ENCODE data around the gene TBC1D10A. TPM values are rescaled to one million over a fixed set of nuclear protein-coding genes. Genes with fewer than 3 reads are reported as not detected.

The TBC1D10A gene
- total RNA-seq, 2 donors from 2014 or later: 12.1 to 13.7 TPM

DNA sequence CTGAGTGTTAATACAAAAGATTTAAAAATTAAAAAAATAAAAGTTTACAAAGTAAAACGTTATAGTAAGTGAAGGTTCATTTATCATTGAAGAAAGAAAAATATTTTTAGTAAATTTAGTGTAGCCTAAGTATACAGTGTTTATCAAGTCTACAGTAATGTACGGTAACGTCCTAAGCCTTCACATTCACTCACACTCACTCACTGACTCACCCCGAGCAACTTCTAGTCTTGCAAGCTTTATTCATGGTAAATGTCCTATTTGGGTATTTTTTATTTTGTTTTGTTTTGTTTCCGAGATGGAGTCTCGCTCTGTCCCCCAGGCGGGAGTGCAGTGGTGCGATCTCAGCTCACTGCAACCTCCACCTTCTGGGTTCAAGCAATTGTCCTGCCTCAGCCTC is 46.2 kb downstream of the TBC1D10A start:
- H3K27me3 Mint-ChIP-seq (ENCODE audit: insufficient read depth): no peaks in the 10 kb centered on the region
- no peak overlapping the region for H3K27ac Mint-ChIP-seq
- Histone ChIP-seq H3K9ac (ENCODE audit: extremely low read depth, low read length, poor library complexity, severe bottlenecking) (no peak overlapping the region), H3K36me3 (ENCODE audit: control insufficient read depth, insufficient read depth, low read length) (no peaks in the 10 kb centered on the region), H3K4me1 (ENCODE audit: control insufficient read depth, insufficient read depth, low read length) (no peaks in the 10 kb centered on the region), H3K27ac (ENCODE audit: low read depth, low read length) (no peak overlapping the region), H3K4me3 (ENCODE audit: low read length) (no peak overlapping the region), H3K27me3 (ENCODE audit: control insufficient read depth, insufficient read depth, low read length, poor library complexity, severe bottlenecking) (no peaks in the 10 kb centered on the region), H3K9me3 (ENCODE audit: control insufficient read depth, low read length) (no peaks in the 10 kb centered on the region)
- peaks cover 4% of the 10 kb centered on the region for H3K4me1 Mint-ChIP-seq
- no peaks in the 10 kb centered on the region for H3K9me3 Mint-ChIP-seq
- no peaks in the 10 kb centered on the region for H3K36me3 Mint-ChIP-seq (ENCODE audit: low read depth)
- TF ChIP-seq, protein P1, sequence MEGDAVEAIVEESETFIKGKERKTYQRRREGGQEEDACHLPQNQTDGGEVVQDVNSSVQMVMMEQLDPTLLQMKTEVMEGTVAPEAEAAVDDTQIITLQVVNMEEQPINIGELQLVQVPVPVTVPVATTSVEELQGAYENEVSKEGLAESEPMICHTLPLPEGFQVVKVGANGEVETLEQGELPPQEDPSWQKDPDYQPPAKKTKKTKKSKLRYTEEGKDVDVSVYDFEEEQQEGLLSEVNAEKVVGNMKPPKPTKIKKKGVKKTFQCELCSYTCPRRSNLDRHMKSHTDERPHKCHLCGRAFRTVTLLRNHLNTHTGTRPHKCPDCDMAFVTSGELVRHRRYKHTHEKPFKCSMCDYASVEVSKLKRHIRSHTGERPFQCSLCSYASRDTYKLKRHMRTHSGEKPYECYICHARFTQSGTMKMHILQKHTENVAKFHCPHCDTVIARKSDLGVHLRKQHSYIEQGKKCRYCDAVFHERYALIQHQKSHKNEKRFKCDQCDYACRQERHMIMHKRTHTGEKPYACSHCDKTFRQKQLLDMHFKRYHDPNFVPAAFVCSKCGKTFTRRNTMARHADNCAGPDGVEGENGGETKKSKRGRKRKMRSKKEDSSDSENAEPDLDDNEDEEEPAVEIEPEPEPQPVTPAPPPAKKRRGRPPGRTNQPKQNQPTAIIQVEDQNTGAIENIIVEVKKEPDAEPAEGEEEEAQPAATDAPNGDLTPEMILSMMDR (conservative IDR thresholded peaks at IDR 0.05): no peak
- H3K4me3 Mint-ChIP-seq: no peak overlapping the region
- no peak for DNase-seq
- 93 to 94% methylated on average over 4 to 5 of the region's 8 CpGs for WGBS, 2 experiments (ENCODE audit: insufficient coverage in 1 of 2, insufficient read length in 1 of 2)

GRCh38 chr22:30279932-30280331 is 46.8 kb downstream of the TBC1D10A start:
- Histone ChIP-seq H3K4me3 (ENCODE audit: low read length) (no peak overlapping the region), H3K27ac (ENCODE audit: low read depth, low read length) (no peak overlapping the region), H3K9me3 (ENCODE audit: control insufficient read depth, low read length) (no peaks in the 10 kb centered on the region), H3K4me1 (ENCODE audit: control insufficient read depth, insufficient read depth, low read length) (no peaks in the 10 kb centered on the region), H3K27me3 (ENCODE audit: control insufficient read depth, insufficient read depth, low read length, poor library complexity, severe bottlenecking) (no peaks in the 10 kb centered on the region), H3K9ac (ENCODE audit: extremely low read depth, low read length, poor library complexity, severe bottlenecking) (no peak overlapping the region), H3K36me3 (ENCODE audit: control insufficient read depth, insufficient read depth, low read length) (no peaks in the 10 kb centered on the region)
- peaks cover 4% of the 10 kb centered on the region for H3K4me1 Mint-ChIP-seq
- no peaks in the 10 kb centered on the region for H3K36me3 Mint-ChIP-seq (ENCODE audit: low read depth)
- H3K9me3 Mint-ChIP-seq: no peaks in the 10 kb centered on the region
- no peak for DNase-seq
- no peak overlapping the region for H3K4me3 Mint-ChIP-seq
- no peak overlapping the region for H3K27ac Mint-ChIP-seq
- TF ChIP-seq, protein P1 (conservative IDR thresholded peaks at IDR 0.05): no peak
- 92 to 94% methylated on average over 3 to 5 of the region's 5 CpGs for WGBS, 2 experiments (ENCODE audit: insufficient coverage in 1 of 2, insufficient read length in 1 of 2)
- H3K27me3 Mint-ChIP-seq (ENCODE audit: insufficient read depth): no peaks in the 10 kb centered on the region

- 83% methylated on average over 11 to 16 of the region's 16 CpGs for WGBS, 2 experiments (ENCODE audit: insufficient coverage in 1 of 2, insufficient read length in 1 of 2)
- H3K4me1 ChIP-seq (ENCODE audit: control insufficient read depth, insufficient read depth, low read length): no peaks in the 10 kb centered on the region
- no peaks in the 10 kb centered on the region for H3K9me3 ChIP-seq (ENCODE audit: control insufficient read depth, low read length)
- no peaks in the 10 kb centered on the region for H3K27me3 ChIP-seq (ENCODE audit: control insufficient read depth, insufficient read depth, low read length, poor library complexity, severe bottlenecking)
- no peak overlapping the region for H3K4me3 ChIP-seq (ENCODE audit: low read length)
- no peaks in the 10 kb centered on the region for H3K36me3 ChIP-seq (ENCODE audit: control insufficient read depth, insufficient read depth, low read length)
- no peak overlapping the region for H3K4me3 Mint-ChIP-seq
- no peak for DNase-seq
- peaks cover 4% of the 10 kb centered on the region for H3K4me1 Mint-ChIP-seq
- H3K27ac ChIP-seq (ENCODE audit: low read depth, low read length): no peak overlapping the region
- no peaks in the 10 kb centered on the region for H3K9me3 Mint-ChIP-seq
- no peaks in the 10 kb centered on the region for H3K36me3 Mint-ChIP-seq (ENCODE audit: low read depth)
- H3K27me3 Mint-ChIP-seq (ENCODE audit: insufficient read depth): no peaks in the 10 kb centered on the region
- no peak overlapping the region for H3K9ac ChIP-seq (ENCODE audit: extremely low read depth, low read length, poor library complexity, severe bottlenecking)
- H3K27ac Mint-ChIP-seq: no peak overlapping the region
- TF ChIP-seq, protein P1 (conservative IDR thresholded peaks at IDR 0.05): no peak
Observed at GRCh38 chr22:30279046-30279788, 47.5 kb downstream of the TBC1D10A start.
